Measurements from ENCODE around the gene SYT1. TPM values are rescaled to one million over a fixed set of nuclear protein-coding genes. Genes with fewer than 3 reads are reported as not detected.

SYT1 gene
- total RNA-seq, 2 donors from 2014 or later, result 1.0 to 22.7 TPM

DNA sequence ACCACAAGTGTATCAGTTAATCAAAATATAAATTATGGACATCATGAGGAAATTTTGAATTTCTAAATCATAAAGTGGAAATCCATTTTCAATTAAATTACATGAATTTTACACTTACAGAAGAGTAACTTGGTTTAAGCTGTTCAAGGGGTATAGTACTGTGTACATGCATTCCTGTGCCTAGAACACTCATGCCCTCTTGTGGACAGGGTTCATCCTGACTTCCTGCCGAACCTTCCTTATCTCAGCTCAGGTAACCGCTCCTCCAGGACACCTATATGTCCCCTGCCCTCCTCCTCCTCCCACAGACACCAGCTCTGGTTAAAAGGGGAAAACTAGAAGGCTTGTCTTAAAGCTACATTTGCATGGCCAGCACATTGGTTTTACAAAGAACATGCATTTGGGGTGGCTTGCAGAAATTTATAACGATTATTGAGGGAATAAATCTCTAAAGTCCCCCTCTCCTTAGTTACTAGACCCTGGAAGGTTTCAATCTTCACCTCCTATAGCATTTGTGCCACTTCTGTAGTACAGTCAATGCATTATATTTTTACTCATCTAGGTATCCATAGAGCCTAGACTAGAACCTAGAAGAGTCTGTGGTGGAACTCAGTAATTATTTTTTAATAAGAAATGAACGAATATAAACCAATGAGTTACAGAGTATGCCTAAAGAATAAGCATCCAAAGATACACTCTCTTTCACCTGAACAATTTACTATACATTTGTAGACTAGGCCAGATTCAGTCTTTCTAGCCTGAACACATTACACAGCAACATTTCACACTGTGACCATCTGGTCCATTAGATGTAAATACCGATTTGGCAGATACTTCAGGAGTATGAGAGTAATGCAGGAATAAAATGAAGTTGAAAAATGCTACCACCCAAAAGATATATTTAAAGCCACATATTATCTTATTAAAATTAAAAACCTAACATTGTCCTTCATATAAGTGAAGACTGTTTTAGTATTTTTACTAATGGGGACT, 480.6 kb downstream of the SYT1 start:
- intact Hi-C loops (cut with DNase I), result no loop called here
- no peaks in the 10 kb centered on the region for H3K4me1 ChIP-seq
- ATAC-seq (no peak), DNase-seq (peak in 3 of 4 donors; percentile 15 to 29 (median 27))
- H3K27ac ChIP-seq, result no peak overlapping the region
- no peak overlapping the region for H3K4me3 ChIP-seq
- no peaks in the 10 kb centered on the region for H3K36me3 ChIP-seq (replicated peaks in 1 of 2; ENCODE audit: insufficient read depth in 1 of 2, low read depth in 2 of 2)
- no peaks in the 10 kb centered on the region for H3K27me3 ChIP-seq
- H3K9me3 ChIP-seq, result no peaks in the 10 kb centered on the region
- 37% methylated on average over 5 of the region's 5 CpGs for WGBS, 2 donors
- no peak for TF ChIP-seq POLR2A (IDR thresholded peaks at IDR 0.05)
- TF ChIP-seq, protein P1, sequence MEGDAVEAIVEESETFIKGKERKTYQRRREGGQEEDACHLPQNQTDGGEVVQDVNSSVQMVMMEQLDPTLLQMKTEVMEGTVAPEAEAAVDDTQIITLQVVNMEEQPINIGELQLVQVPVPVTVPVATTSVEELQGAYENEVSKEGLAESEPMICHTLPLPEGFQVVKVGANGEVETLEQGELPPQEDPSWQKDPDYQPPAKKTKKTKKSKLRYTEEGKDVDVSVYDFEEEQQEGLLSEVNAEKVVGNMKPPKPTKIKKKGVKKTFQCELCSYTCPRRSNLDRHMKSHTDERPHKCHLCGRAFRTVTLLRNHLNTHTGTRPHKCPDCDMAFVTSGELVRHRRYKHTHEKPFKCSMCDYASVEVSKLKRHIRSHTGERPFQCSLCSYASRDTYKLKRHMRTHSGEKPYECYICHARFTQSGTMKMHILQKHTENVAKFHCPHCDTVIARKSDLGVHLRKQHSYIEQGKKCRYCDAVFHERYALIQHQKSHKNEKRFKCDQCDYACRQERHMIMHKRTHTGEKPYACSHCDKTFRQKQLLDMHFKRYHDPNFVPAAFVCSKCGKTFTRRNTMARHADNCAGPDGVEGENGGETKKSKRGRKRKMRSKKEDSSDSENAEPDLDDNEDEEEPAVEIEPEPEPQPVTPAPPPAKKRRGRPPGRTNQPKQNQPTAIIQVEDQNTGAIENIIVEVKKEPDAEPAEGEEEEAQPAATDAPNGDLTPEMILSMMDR (IDR thresholded peaks at IDR 0.05), result peak in 6 of 7 experiments; percentile 22 to 41 (median 32)

DNA sequence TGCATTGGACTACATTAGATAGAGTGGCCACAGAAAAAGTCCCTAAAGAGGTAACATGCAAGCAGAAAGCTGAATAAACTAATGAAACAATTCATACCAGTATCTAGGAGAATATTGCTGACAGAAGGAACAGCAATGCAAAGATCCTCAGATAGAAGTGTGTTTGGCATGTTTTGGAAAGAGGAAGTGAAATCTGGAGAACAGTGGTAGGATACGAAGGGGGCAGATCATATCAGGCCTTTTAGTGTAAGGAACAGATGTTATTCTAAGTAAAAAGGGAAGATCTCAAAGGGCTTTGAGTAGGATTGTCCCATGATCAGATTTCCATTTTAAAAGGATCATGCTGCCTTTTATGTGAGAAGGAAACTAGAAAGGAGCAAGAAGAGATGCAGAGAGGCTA, 483.3 kb downstream of the SYT1 start:
- no peak overlapping the region for H3K27ac ChIP-seq
- H3K36me3 ChIP-seq (replicated peaks in 1 of 2; ENCODE audit: insufficient read depth in 1 of 2, low read depth in 2 of 2), result no peaks in the 10 kb centered on the region
- H3K9me3 ChIP-seq, result no peaks in the 10 kb centered on the region
- DNase-seq (no peak), ATAC-seq (no peak)
- intact Hi-C loops (cut with DNase I), result no loop called here
- 31 to 52% methylated on average over 1 of the region's 1 CpG for WGBS, 2 donors
- no peak for TF ChIP-seq POLR2A (IDR thresholded peaks at IDR 0.05)
- TF ChIP-seq, protein P1 (IDR thresholded peaks at IDR 0.05), result no peak
- no peak overlapping the region for H3K4me3 ChIP-seq
- no peaks in the 10 kb centered on the region for H3K4me1 ChIP-seq
- H3K27me3 ChIP-seq, result no peaks in the 10 kb centered on the region

DNA sequence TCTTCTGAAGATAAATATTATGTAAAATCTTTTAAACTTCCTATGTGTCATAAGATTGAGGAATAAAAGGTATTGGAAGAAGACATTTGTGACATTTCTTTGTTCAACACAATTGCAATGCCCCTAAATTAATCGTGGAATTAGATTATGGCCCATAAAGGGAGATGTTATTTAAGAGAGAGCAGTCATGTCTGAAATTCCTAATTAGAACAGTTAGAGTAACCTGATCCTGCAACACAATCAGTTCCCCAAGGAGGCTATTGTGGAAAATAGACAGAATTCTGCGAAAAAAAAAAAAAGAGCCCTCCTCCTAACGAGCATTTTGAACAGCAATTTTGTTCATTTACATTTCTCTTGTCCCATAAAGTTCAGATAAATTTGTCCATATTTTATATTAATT, 486.7 kb downstream of the SYT1 start:
- WGBS, 2 donors, result 59 to 67% methylated on average over 3 of the region's 3 CpGs
- Histone ChIP-seq H3K9me3 (no peaks in the 10 kb centered on the region), H3K36me3 (replicated peaks in 1 of 2; ENCODE audit: insufficient read depth in 1 of 2, low read depth in 2 of 2) (no peaks in the 10 kb centered on the region), H3K4me3 (no peak overlapping the region), H3K4me1 (no peaks in the 10 kb centered on the region), H3K27ac (no peak overlapping the region), H3K27me3 (no peaks in the 10 kb centered on the region)
- DNase-seq (no peak), ATAC-seq (no peak)
- intact Hi-C loops (cut with DNase I), result no loop called here
- TF ChIP-seq, protein P1 (IDR thresholded peaks at IDR 0.05), result no peak
- no peak for TF ChIP-seq POLR2A (IDR thresholded peaks at IDR 0.05)

DNA sequence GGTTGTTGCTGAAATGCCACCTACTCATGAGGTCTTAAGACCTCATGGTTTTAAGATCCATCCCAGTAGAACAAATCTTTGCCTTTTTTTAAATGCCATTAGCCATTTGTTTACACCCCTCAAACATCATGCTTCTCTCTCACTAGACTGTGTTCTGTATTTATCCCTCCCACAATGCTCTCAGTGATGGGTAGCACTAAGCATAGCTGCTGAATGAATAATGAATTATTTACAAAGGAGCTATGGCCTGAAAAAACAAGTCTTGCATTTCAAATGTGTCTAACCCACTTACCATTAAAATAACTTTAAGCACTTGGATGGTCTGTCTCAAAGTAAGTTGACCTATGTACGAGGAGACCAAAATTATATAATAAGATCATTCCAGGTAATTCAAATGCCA, 491.6 kb downstream of the SYT1 start:
- H3K27ac ChIP-seq, result no peak overlapping the region
- TF ChIP-seq, protein P1 (IDR thresholded peaks at IDR 0.05), result no peak
- no peak for TF ChIP-seq POLR2A (IDR thresholded peaks at IDR 0.05)
- intact Hi-C loops (cut with DNase I), result no loop called here
- ATAC-seq (no peak), DNase-seq (no peak)
- H3K36me3 ChIP-seq (replicated peaks in 1 of 2; ENCODE audit: insufficient read depth in 1 of 2, low read depth in 2 of 2), result no peaks in the 10 kb centered on the region
- 60 to 77% methylated on average over 1 of the region's 1 CpG for WGBS, 2 donors
- no peak overlapping the region for H3K4me3 ChIP-seq
- H3K27me3 ChIP-seq, result no peaks in the 10 kb centered on the region
- H3K4me1 ChIP-seq, result no peaks in the 10 kb centered on the region
- no peaks in the 10 kb centered on the region for H3K9me3 ChIP-seq
